Testis (tissue), 2 donors: ENCODE data around the gene EYS.

Experiments used
- CTCF ChIP-seq, 3 experiments: fragments of 450-650 bp in 2 of 3; fragments of 200-600 bp in 1 of 3; sonication (generic) in 1 of 3; IDR thresholded peaks; one replicate each; pipeline ENCODE4 v1.5.1; 2016 to 2019; ENCODE audit warnings: antibody characterized with exemption in 3 of 3, mild to moderate bottlenecking in 2 of 3, moderate library complexity in 1 of 3
- POLR2A ChIP-seq: fragments of 450-650 bp; IDR thresholded peaks from one replicate; pipeline ENCODE4 v1.6.1; 2017; ENCODE audit warnings: antibody characterized with exemption, mild to moderate bottlenecking, moderate library complexity

GRCh38 chr6:64197246-64197645, 1509.8 kb downstream of the EYS start:
- no peak for TF ChIP-seq POLR2A
- TF ChIP-seq CTCF (IDR thresholded peaks at IDR 0.05) = no peak
